ENCODE measurements around the gene BRD3.
A peak's percentile ranks its signal among the peaks of the same experiment; 100 is the strongest.

BRD3 gene

GRCh38 chr9:134066913-134067851 is 644 bp downstream of the BRD3 start:
- DNase-seq (ENCODE audit: low spot score) = peak; percentile 68

- peak; percentile 69 for DNase-seq (ENCODE audit: low spot score)
Observed at GRCh38 chr9:134066526-134066912, 1.3 kb downstream of the BRD3 start.

DNA sequence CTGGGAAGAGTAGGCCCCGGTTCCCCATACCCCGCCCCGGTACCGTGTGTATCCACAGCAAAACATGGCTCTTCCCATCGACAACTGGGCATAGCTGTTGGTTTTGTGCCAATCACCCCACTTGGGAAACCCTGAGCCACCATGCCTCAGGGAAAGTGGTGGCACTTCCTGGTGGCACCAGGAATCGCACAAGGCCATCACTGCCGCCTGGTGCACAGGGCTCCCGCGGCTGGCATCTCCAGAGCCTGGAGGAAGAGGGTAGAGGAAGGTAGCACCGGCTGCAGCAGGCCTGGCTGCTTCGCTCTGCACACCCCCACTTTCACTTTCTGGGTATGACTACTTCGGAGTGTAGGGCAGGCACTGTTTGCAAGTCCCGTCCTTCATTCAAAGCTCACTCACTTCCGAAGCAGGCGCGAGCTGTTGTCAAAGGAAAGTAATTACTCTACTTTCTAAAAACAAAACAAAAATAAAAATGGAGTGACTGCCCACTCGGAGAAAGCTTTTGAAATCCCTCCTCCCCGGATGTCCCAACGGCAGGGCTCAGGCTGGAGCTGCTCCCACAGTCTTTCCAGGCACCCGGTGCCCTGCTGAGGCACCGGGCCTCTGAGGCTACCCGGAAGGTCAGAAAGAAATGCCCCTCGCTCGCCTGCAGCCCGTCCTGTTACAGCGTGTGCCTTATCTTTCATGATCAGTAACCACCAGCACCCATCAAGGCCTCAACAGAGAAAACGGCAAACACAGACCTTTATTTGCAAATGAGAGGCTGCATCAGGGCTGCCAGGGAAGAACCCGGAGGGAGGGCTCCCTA is 2.0 kb downstream of the BRD3 start:
- DNase-seq (ENCODE audit: low spot score) = peak; percentile 89

DNA sequence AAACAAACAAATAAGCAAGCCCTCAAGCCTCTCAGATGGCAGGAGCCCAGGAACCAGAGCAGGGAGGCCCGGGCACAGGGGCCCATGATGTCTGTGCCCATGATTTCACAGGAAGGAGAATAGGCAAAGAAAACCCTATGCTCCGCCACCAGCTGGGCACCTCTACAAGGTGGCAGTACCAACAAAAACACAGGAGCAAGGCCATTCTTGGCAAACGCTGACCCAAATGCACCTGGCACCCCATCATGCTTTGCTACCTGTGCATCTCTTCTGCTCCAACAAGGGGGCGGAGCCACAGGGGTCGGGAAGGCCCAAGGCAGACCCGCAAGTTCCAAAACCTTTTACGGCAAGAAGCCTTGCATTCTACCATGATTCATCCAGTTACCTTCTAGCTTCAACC is 3.1 kb downstream of the BRD3 start:
- no peak for DNase-seq (ENCODE audit: low spot score)

DNA sequence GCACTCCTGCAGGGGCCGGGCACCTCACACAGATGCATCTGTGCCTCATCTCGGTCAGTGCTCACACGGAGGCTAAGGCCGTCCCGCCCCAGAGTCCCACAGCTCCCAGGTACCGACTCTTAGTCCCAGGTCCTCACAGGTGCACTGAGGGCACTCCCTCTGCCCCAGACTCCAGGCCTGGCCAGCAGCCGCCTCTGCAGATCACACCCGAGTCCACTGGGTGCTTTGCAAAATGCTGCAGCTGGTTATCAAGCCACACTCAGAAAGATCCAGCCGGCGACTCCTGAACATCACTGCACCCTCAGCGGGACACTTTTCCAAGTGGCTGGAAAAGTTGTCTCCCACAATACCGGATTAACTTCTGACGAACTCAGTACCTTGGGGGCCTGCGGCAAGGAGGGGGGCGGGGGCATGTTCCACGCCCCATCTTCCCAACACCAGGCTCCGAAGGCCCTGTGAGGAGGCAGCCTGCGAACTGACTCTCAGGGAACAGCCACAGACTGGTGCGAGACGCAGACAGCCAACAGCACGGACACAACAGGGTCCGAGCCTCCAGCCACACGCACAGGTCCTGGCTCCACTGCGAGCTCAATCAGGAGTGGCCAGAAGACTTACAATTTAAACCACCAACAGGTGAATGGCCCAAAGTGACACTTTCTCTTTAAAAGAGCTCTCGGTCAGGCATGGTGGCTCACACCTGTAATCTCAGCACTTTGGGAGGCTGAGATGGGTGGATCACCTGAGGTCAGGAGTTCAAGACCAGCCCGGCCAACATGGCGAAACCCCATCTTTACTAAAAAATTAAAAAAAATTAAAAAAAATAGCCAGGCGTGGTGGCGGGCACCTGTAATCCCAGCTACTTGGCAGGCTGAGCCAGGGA is 4.0 kb downstream of the BRD3 start:
- no peak for DNase-seq (ENCODE audit: low spot score)

GRCh38 chr9:134063088-134063570 is 4.7 kb downstream of the BRD3 start:
- DNase-seq (ENCODE audit: low spot score) = no peak

DNA sequence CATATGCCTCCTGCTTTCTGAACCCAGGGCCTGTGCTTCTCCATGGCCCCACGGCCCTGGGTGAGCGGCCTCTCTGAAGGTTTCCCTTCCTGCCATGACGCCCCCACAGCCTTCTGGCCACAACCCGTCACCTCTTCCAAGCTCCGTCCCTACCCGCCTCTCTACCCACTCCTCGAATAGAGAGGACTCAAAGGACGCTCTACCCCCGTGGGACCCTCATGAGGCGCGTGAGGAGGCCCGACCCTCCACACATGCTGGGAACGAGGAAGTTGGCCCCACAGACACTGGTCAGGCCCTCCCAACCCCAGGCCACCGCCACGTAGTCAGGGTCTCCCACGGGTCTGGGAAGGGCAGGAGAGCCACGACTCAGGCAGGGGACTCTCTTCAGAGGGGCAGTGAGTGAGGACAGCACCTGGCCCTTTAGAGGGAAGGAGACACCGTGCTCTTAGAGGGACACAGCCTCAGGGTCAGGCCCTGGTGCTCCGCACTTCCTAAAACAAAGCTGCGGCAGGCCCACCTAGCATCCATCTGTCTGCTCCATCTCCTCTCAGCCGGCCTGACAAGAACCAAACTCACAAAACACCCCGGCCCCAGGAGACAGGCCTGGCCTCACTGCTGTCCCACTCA is 5.3 kb downstream of the BRD3 start:
- no peak for DNase-seq (ENCODE audit: low spot score)

DNA sequence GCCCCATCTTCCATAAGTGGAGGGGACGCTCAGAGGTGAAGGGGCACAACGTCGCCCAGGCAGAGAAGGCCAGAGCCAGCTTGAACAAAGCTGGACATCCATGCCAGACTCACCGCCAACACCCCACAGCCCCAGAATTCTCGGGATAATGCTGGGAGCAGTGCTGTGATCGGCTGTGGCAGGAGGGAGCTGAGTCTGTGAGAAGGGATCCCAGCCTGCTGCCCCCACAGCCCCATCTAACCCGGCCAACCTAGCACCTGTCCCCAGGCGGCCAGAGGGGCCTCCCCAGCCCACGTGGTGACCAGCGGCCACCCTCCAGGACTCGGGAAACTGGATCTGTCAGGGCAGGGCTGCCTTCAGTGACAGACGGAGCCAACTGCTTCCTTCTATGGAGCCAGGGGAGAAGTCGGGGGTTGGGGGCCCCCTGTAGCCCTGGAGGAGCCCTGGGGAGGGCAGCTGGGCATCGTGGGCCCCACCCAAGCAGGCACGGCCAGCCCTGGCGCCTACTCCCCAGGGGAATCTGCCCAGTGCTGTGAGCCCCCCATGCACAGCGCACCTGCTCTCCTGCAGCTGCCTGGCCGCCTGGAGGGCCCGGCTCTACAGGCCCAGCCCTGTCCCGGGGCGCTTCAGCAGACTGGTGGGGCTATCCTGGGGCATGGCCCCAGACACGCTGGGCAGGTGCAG is 6.0 kb downstream of the BRD3 start:
- no peak for DNase-seq (ENCODE audit: low spot score)

DNA sequence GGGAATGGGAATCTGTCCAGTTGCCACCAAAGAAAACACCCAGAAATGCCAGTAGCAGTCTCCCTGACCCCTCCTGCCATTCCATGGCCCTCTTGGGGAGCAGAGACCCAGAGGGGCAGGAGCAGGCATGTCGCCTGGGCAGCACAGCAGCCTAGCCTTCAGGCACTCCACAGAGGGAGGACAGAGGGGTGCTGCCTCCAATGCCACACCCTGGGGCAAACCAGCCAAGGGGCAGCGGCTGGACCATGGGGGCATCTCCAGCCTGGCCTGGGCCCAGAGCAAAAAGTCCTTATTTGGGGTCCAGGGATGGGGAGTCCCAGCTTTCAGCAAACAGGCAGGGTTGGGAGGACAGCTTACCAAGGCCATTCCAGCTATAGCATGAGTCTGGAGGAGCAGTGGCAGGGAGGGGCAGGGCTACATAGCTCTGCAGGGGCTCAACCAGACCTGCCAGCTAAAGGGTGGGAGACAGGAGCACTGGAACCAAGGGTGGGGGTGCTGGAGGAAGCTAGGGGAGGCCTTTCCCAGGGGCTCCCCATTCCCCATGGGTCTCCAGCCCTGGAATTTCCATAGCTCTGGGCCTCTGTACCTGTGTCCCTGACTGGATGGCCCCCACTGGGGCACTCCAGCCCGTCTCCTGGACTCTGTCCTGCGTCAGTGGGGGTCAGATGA is 6.7 kb downstream of the BRD3 start:
- no peak for DNase-seq (ENCODE audit: low spot score)

DNA sequence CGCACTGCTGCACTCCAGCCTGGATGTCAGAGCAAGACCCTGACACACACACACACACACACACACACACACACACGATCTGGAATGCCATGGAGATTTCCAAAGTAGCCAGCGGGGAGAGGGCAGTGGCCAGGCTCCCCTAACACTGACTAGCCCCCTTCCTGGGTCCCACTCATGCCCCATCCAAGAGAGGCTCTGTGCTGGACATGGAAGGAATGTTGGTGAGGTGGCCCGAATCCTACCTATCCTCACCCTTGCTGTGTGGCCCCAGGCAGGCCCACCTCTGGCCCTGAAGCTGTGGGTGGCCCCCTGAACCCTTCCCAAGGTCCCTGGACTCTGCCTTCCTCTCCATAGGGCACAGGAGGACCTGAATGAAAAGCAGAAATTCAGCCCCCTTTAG is 7.3 kb downstream of the BRD3 start:
- DNase-seq (ENCODE audit: low spot score) = no peak

- no peak for DNase-seq (ENCODE audit: low spot score)
Observed at GRCh38 chr9:134059661-134060395, 8.0 kb downstream of the BRD3 start.

GRCh38 chr9:134059188-134059641 is 8.6 kb downstream of the BRD3 start:
- DNase-seq (ENCODE audit: low spot score) = no peak

DNA sequence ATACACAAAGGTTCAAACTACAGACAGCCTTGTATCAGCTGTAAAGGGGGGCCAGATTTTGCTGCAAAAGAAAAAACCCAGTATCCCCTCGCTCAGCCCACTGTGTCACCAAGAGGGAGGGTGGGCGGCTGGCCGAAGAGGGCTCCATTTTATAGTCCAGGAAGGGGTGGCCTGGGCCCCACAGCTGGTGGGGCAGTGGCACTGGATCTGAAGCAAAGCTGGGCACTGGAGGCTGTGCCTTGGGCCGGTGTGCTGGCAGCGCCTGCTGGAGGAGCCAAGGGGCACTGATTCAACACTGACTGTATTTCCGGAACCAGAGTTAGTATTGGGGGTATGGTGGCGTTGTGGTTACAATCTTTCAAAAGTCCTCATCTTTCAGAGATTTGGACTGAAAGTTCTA is 9.1 kb downstream of the BRD3 start:
- no peak for DNase-seq (ENCODE audit: low spot score)

GRCh38 chr9:134057751-134058701 is 9.8 kb downstream of the BRD3 start:
- DNase-seq (ENCODE audit: low spot score) = no peak

- DNase-seq (ENCODE audit: low spot score) = no peak
Observed at GRCh38 chr9:134057307-134057657, 10.5 kb downstream of the BRD3 start.

- no peak for DNase-seq (ENCODE audit: low spot score)
Observed at GRCh38 chr9:134056483-134057306, 11.1 kb downstream of the BRD3 start.

DNA sequence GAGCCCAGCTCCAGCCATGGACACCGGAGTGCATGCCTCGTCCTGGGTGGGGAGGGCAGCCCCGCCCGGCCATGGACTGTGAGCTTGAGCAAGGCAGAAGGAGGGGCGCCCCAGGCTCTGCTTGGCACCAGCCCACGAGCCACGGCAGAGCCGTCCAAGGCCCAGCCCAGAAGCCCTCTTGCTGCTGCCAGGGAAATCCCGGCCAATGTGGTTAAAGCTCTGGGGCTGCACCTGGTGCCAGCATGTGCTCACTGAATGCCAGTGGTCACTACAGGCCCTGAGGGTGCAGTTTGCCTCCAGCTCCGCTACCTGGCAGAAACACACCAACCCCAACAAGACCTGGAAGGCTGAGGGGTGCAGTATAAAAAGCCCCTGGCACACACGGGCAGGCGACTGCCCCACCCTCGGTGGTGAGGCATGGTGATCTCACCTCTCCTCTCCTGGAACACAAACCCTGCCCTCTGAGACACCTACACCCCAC is 11.8 kb downstream of the BRD3 start:
- DNase-seq (ENCODE audit: low spot score) = peak; percentile 65
